Measurements from ENCODE around the gene RBM24. TPM values are rescaled to one million over a fixed set of nuclear protein-coding genes. Genes with fewer than 3 reads are reported as not detected.

The RBM24 gene
- total and polyA plus RNA-seq, 10 of the 15 experiments (the other 5 are each of a cell fraction or from before 2014, with no cell fraction given) = 0.08 to 0.09 (median 0.09) TPM; not detected in 7

DNA sequence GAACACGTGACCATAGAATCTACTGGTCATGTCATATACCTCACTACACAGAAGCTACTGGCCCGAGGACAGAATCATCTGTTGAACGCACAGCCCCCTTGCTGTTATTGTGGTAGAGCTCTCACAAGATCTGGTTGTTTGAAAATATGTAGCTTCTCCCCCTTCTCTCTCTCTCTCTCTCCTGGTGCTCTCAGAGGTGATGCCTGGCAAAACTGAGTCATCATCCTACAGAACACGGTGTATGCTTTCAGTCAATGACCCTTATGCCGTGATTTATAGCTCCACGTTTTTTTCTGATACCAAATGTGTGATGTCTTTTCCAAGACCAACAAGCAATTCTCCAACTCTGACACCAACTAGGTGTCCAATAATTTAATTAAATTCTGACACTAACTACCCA, 13.0 kb upstream of the RBM24 start:
- POLR2A ChIA-PET = interaction anchor here (0.6 kb wide), 1 partner anchor 546 kb away, joined by 4 read pairs; no protein-coding TSS in a partner anchor
- CTCF ChIA-PET = interaction anchor here (1.3 to 1.5 kb wide), 3 partner anchors 13 to 316 kb away, joined by 3 read pairs; no protein-coding TSS in a partner anchor
- SMC1A ChIA-PET (ENCODE audit: uncharacterized antibody, unreplicated experiment) = interaction anchor here (1.2 kb wide), 1 partner anchor 27 kb away, joined by 3 read pairs; no protein-coding TSS in a partner anchor
- no peaks in the 10 kb centered on the region for H3K4me1 ChIP-seq (ENCODE audit: control insufficient read depth, insufficient read depth, low read length)
- intact Hi-C loops (cut with micrococcal nuclease; ENCODE audit: unreplicated experiment) (no loop called here), in situ Hi-C loops (cut with MboI) (no loop called here)
- FAIRE-seq (no peak), ATAC-seq (no peak), DNase-seq (ENCODE audit: low read depth, low spot score) (no peak)
- no TSS peak for BruUV-seq (replicated peaks)
- 9% methylated on average over 6 of the region's 6 CpGs for WGBS (ENCODE audit: insufficient coverage, insufficient replicate concordance, low lambda C conversion rate, missing lambda C conversion rate)
- no peaks in the 10 kb centered on the region for H3K79me2 ChIP-seq (ENCODE audit: control insufficient read depth, insufficient read depth, low read length)
- H4K20me1 ChIP-seq (ENCODE audit: control insufficient read depth, insufficient read depth) = no peaks in the 10 kb centered on the region
- RAD21 ChIA-PET (ENCODE audit: unreplicated experiment) = no interaction called here
- H2AFZ ChIP-seq (ENCODE audit: control insufficient read depth, low read depth, low read length) = no peak overlapping the region
- no peak overlapping the region for H3K27ac ChIP-seq (ENCODE audit: control insufficient read depth, insufficient read depth)
- no peak overlapping the region for H3K9ac ChIP-seq (ENCODE audit: control insufficient read depth, insufficient read depth, low read length)
- no peaks in the 10 kb centered on the region for H3K9me3 ChIP-seq (replicated peaks; ENCODE audit: control insufficient read depth, insufficient read depth, low read length)
- H3K4me2 ChIP-seq (ENCODE audit: control insufficient read depth, insufficient read depth) = no peak overlapping the region
- TF ChIP-seq MXI1 (IDR thresholded peaks at IDR 0.05; ENCODE audit: low read depth, low read length) (no peak), GABPA (IDR thresholded peaks at IDR 0.05; ENCODE audit: low read depth) (no peak), SKIL (IDR thresholded peaks at IDR 0.05; ENCODE audit: low read depth, poor library complexity, severe bottlenecking) (no peak), PML (IDR thresholded peaks at IDR 0.05; ENCODE audit: low read length) (no peak), STAT3 (IDR thresholded peaks at IDR 0.05; ENCODE audit: low read depth, low read length) (no peak), HDAC2 (IDR thresholded peaks at IDR 0.05) (no peak), NKRF (conservative IDR thresholded peaks at IDR 0.05) (no peak)
- no peaks in the 10 kb centered on the region for H3K27me3 ChIP-seq (replicated peaks in 1 of 2; ENCODE audit: control insufficient read depth in 2 of 2, insufficient read depth in 2 of 2, low read length in 1 of 2)
- no peaks in the 10 kb centered on the region for H3K36me3 ChIP-seq (ENCODE audit: control insufficient read depth in 2 of 2, insufficient read depth in 2 of 2, low read length in 1 of 2)
- H3K4me3 ChIP-seq = no peak overlapping the region

Data from GM12878 (cell line).